ENCODE results near the gene ITGAX. TPM values are rescaled to one million over a fixed set of nuclear protein-coding genes. Genes with fewer than 3 reads are reported as not detected.
A peak's percentile ranks its signal among the peaks of the same experiment; 100 is the strongest.
"Not testable (repeated sequence)": the region's sequence is repeated elsewhere in the genome, so short reads cannot be mapped to it uniquely, and the experiment has no call there.

Gene ITGAX
- total RNA-seq, 4 donors from 2014 or later: 0.30 to 3.3 (median 1.1) TPM

GRCh38 chr16:31331807-31332301, 23.1 kb upstream of the ITGAX start:
- no peak for TF ChIP-seq POLR2A (IDR thresholded peaks at IDR 0.05)
- TF ChIP-seq, protein P1, sequence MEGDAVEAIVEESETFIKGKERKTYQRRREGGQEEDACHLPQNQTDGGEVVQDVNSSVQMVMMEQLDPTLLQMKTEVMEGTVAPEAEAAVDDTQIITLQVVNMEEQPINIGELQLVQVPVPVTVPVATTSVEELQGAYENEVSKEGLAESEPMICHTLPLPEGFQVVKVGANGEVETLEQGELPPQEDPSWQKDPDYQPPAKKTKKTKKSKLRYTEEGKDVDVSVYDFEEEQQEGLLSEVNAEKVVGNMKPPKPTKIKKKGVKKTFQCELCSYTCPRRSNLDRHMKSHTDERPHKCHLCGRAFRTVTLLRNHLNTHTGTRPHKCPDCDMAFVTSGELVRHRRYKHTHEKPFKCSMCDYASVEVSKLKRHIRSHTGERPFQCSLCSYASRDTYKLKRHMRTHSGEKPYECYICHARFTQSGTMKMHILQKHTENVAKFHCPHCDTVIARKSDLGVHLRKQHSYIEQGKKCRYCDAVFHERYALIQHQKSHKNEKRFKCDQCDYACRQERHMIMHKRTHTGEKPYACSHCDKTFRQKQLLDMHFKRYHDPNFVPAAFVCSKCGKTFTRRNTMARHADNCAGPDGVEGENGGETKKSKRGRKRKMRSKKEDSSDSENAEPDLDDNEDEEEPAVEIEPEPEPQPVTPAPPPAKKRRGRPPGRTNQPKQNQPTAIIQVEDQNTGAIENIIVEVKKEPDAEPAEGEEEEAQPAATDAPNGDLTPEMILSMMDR (IDR thresholded peaks at IDR 0.05): no peak
- DNase-seq (ENCODE audit: low spot score in 2 of 2): no peak
- H3K4me3 ChIP-seq (ENCODE audit: low read depth, poor library complexity, severe bottlenecking): no peak overlapping the region
- intact Hi-C loops (cut with DNase I; ENCODE audit: low total_unique reads): no loop called here
- WGBS, 2 donors: 78 to 80% methylated on average over 22 to 23 of the region's 23 CpGs

GRCh38 chr16:31332544-31332943, 22.4 kb upstream of the ITGAX start:
- 82 to 100% methylated on average over 4 of the region's 4 CpGs for WGBS, 2 donors
- no peak overlapping the region for H3K4me3 ChIP-seq (ENCODE audit: low read depth, poor library complexity, severe bottlenecking)
- intact Hi-C loops (cut with DNase I; ENCODE audit: low total_unique reads): no loop called here
- no peak for DNase-seq (ENCODE audit: low spot score in 2 of 2)
- TF ChIP-seq POLR2A (IDR thresholded peaks at IDR 0.05): no peak
- TF ChIP-seq, protein P1 (IDR thresholded peaks at IDR 0.05): no peak

- no peak overlapping the region for H3K4me3 ChIP-seq (ENCODE audit: low read depth, poor library complexity, severe bottlenecking)
- intact Hi-C loops (cut with DNase I; ENCODE audit: low total_unique reads): no loop called here
- WGBS, 2 donors: 4 to 7% methylated on average over 5 of the region's 5 CpGs
- DNase-seq (ENCODE audit: low spot score in 2 of 2): no peak
- TF ChIP-seq, protein P1 (IDR thresholded peaks at IDR 0.05): peak in 1 of 3 donors; percentile 32
- TF ChIP-seq POLR2A (IDR thresholded peaks at IDR 0.05): no peak
Observed at GRCh38 chr16:31333686-31334649, 21.0 kb upstream of the ITGAX start.

DNA sequence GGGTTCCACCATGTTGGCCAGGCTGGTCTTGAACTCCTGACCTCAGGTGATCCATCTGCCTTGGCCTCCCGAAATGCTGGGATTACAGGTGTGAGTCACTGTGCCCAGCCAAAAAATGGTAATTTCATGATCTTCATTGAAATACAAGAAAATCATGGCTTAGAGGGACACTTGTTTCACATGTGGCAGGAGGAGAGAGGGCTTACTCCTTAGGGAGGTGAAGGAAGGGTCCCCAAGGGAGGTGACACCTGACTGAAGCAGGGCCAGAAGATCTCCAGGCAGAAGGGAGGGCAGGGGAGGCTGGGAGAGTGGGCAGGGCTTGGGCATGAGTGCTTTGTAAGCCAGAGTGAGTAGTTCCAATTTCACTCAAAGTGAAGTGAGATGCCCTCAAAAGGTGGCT, 20.0 kb upstream of the ITGAX start:
- no peak for TF ChIP-seq POLR2A (IDR thresholded peaks at IDR 0.05)
- TF ChIP-seq, protein P1 (IDR thresholded peaks at IDR 0.05): no peak
- 72 to 79% methylated on average over 1 of the region's 1 CpG for WGBS, 2 donors
- intact Hi-C loops (cut with DNase I; ENCODE audit: low total_unique reads): no loop called here
- no peak overlapping the region for H3K4me3 ChIP-seq (ENCODE audit: low read depth, poor library complexity, severe bottlenecking)
- DNase-seq (ENCODE audit: low spot score in 2 of 2): no peak

- no peak for TF ChIP-seq POLR2A (IDR thresholded peaks at IDR 0.05)
- TF ChIP-seq, protein P1 (IDR thresholded peaks at IDR 0.05): no peak
- no peak for DNase-seq (ENCODE audit: low spot score in 2 of 2)
- H3K4me3 ChIP-seq (ENCODE audit: low read depth, poor library complexity, severe bottlenecking): no peak overlapping the region
- 80 to 82% methylated on average over 9 of the region's 9 CpGs for WGBS, 2 donors
- intact Hi-C loops (cut with DNase I; ENCODE audit: low total_unique reads): no loop called here
Observed at GRCh38 chr16:31335431-31335830, 19.5 kb upstream of the ITGAX start.

DNA sequence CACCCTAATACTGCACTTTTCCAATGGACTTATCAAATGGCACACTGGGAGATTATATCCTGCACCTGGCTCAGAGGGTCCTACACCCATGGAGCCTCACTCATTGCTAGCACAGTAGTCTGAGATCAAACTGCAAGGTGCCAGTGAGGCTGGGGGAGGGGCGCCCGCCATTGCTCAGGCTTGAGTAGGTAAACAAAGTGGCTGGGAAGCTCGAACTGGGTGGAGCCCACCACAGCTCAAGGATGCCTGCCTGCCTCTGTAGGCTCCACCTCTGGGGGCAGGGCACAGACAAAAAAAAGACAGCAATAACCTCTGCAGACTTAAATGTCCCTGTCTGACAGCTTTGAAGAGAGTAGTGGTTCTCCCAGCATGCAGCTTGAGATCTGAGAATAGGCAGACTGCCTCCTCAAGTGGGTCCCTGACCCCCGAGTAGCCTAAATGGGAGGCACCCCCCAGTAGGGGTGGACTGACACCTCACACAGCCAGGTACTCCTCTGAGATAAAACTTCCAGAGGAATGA, 16.8 kb upstream of the ITGAX start:
- WGBS, 2 donors: 58 to 75% methylated on average over 4 of the region's 4 CpGs
- intact Hi-C loops (cut with DNase I; ENCODE audit: low total_unique reads); H3K4me3 ChIP-seq (ENCODE audit: low read depth, poor library complexity, severe bottlenecking): not testable (repeated sequence)
- DNase-seq (ENCODE audit: low spot score in 2 of 2): peak in 1 of 2 donors; percentile 50

Data from lower leg skin (tissue), 4 donors.